ENCODE measurements around the gene CCN5.
A peak's percentile ranks its signal among the peaks of the same experiment; 100 is the strongest.

Gene CCN5

GRCh38 chr20:44721785-44722054 is 6.6 kb downstream of the CCN5 start:
- peaks cover 0 to 66% (median 0%) of the 10 kb centered on the region in 3 donors for H3K36me3 ChIP-seq
- no peaks in the 10 kb centered on the region for H3K27me3 ChIP-seq
- H3K4me1 ChIP-seq = peaks cover 5 to 93% (median 48%) of the 10 kb centered on the region in 4 donors
- H3K27ac ChIP-seq = peak overlapping the region; percentile 87 to 96
- intact Hi-C loops (cut with DNase I; ENCODE audit: low total_unique reads) = no loop called here
- TF ChIP-seq CTCF (IDR thresholded peaks at IDR 0.05) = no peak
- no peak for DNase-seq
- H3K9me3 ChIP-seq = no peaks in the 10 kb centered on the region
- H3K4me3 ChIP-seq = no peak overlapping the region

GRCh38 chr20:44722990-44723389 is 7.8 kb downstream of the CCN5 start:
- peak overlapping the region; percentile 87 to 96 for H3K27ac ChIP-seq
- peaks cover 0 to 69% (median 0%) of the 10 kb centered on the region in 3 donors for H3K36me3 ChIP-seq
- H3K4me3 ChIP-seq = no peak overlapping the region
- H3K4me1 ChIP-seq = peaks cover 5 to 90% (median 38%) of the 10 kb centered on the region in 4 donors
- intact Hi-C loops (cut with DNase I; ENCODE audit: low total_unique reads) = no loop called here
- TF ChIP-seq CTCF (IDR thresholded peaks at IDR 0.05) = no peak
- no peak for DNase-seq
- no peaks in the 10 kb centered on the region for H3K9me3 ChIP-seq
- no peaks in the 10 kb centered on the region for H3K27me3 ChIP-seq

GRCh38 chr20:44723391-44723790 is 8.2 kb downstream of the CCN5 start:
- Histone ChIP-seq H3K9me3 (no peaks in the 10 kb centered on the region), H3K27me3 (no peaks in the 10 kb centered on the region), H3K27ac (peak overlapping the region; percentile 87 to 96), H3K36me3 (peaks cover 0 to 69% (median 0%) of the 10 kb centered on the region in 3 donors), H3K4me1 (peaks cover 5 to 90% (median 38%) of the 10 kb centered on the region in 4 donors), H3K4me3 (no peak overlapping the region)
- no peak for DNase-seq
- intact Hi-C loops (cut with DNase I; ENCODE audit: low total_unique reads) = no loop called here
- no peak for TF ChIP-seq CTCF (IDR thresholded peaks at IDR 0.05)

- Histone ChIP-seq H3K36me3 (peaks cover 0 to 64% (median 0%) of the 10 kb centered on the region in 3 donors), H3K27ac (peak overlapping the region; percentile 87 to 96), H3K27me3 (no peaks in the 10 kb centered on the region), H3K4me3 (no peak overlapping the region), H3K4me1 (peaks cover 2 to 89% (median 37%) of the 10 kb centered on the region in 4 donors), H3K9me3 (no peaks in the 10 kb centered on the region)
- no peak for TF ChIP-seq CTCF (IDR thresholded peaks at IDR 0.05)
- intact Hi-C loops (cut with DNase I; ENCODE audit: low total_unique reads) = no loop called here
- no peak for DNase-seq
Observed at GRCh38 chr20:44723798-44724362, 8.7 kb downstream of the CCN5 start.

GRCh38 chr20:44724423-44725091 is 9.4 kb downstream of the CCN5 start:
- intact Hi-C loops (cut with DNase I; ENCODE audit: low total_unique reads) = no loop called here
- peak overlapping the region; percentile 87 to 96 for H3K27ac ChIP-seq
- H3K4me1 ChIP-seq = peaks cover 0 to 88% (median 37%) of the 10 kb centered on the region in 4 donors
- no peak overlapping the region for H3K4me3 ChIP-seq
- TF ChIP-seq CTCF (IDR thresholded peaks at IDR 0.05) = no peak
- DNase-seq = no peak
- H3K36me3 ChIP-seq = peaks cover 0 to 62% (median 0%) of the 10 kb centered on the region in 3 donors
- H3K27me3 ChIP-seq = no peaks in the 10 kb centered on the region
- no peaks in the 10 kb centered on the region for H3K9me3 ChIP-seq

All from tibial artery (tissue), 4 donors.